AG04450 (cell line): ENCODE results near the gene PLCXD3. TPM values are rescaled to one million over a fixed set of nuclear protein-coding genes. Genes with fewer than 3 reads are reported as not detected.

Experiments
- CTCF ChIA-PET: fragments of 300-600, 350-600 bp; formaldehyde crosslinking; extraction: SDS; loops from one replicate; lab custom pipeline; 2022; ENCODE audit warnings: antibody characterized with exemption, inconsistent platforms; lab: Charles Lee
- POLR2A ChIA-PET: fragments of 350-600 bp; formaldehyde crosslinking; extraction: SDS; loops from one replicate; lab custom pipeline; 2021; ENCODE audit warnings: antibody characterized with exemption, inconsistent platforms; lab: Yijun Ruan, JAX
- DNase-seq: peaks from one replicate; pipeline ENCODE4 v3.0.0-alpha.2; 2011; ENCODE audit warnings: low read depth, low spot score
- H3K27ac ChIP-seq: one replicate; pipeline ENCODE4 v1.5.1; 2012; ENCODE audit warnings: low read depth, low read length, control low read depth
- H3K27me3 ChIP-seq: one replicate; pipeline ENCODE4 v1.6.0; 2012; ENCODE audit warnings: low read length; ENCODE audit not compliant: control insufficient read depth, insufficient read depth
- H3K4me3 ChIP-seq: 2 replicates; pipeline ENCODE4 v1.5.1; 2011; ENCODE audit warnings: mild to moderate bottlenecking, low read depth, low read length, control low read depth
- H3K9me3 ChIP-seq: 2 replicates; pipeline ENCODE4 v1.5.1; 2012; ENCODE audit warnings: low read length; ENCODE audit not compliant: control insufficient read depth, insufficient read depth
- CTCF ChIP-seq: IDR thresholded peaks from 2 replicates; pipeline ENCODE4 v1.5.1; 2011; ENCODE audit warnings: low read depth, low read length, control low read depth, inconsistent platforms
- polyA plus RNA-seq: library from polyadenylated mRNA; depleted of rRNA; stranded (reverse); fragments of >200 nt; gene quantifications from 2 replicates; pipeline ENCODE4 v1.2.3, GENCODE V29; 2011

The PLCXD3 gene
- polyA plus RNA-seq, 1 experiment: 0.02 TPM

- TF ChIP-seq CTCF: no peak
- CTCF ChIA-PET: no interaction called here
Observed at GRCh38 chr5:41403846-41404245, 106.6 kb downstream of the PLCXD3 start.

GRCh38 chr5:41402845-41403244 lies 107.6 kb downstream of the PLCXD3 start:
- CTCF ChIA-PET: no interaction called here
- no peak for DNase-seq

More at GRCh38 chr5:41403846-41404245, 106.6 kb downstream of the PLCXD3 start:
- no peaks in the 10 kb centered on the region for H3K27me3 ChIP-seq
- H3K27ac ChIP-seq: no peak overlapping the region
- POLR2A ChIA-PET: no interaction called here
- no peaks in the 10 kb centered on the region for H3K9me3 ChIP-seq
- no peak overlapping the region for H3K4me3 ChIP-seq
- no peak for DNase-seq

GRCh38 chr5:41399839-41400238 lies 110.6 kb downstream of the PLCXD3 start:
- H3K4me3 ChIP-seq: no peak overlapping the region
- no peak for DNase-seq
- no peaks in the 10 kb centered on the region for H3K9me3 ChIP-seq
- TF ChIP-seq CTCF: no peak
- H3K27me3 ChIP-seq: no peaks in the 10 kb centered on the region
- no peak overlapping the region for H3K27ac ChIP-seq
- POLR2A ChIA-PET: no interaction called here
- CTCF ChIA-PET: interaction anchor here (1.3 kb wide), 1 partner anchor 495 kb away, joined by 5 read pairs; no protein-coding TSS in a partner anchor

More at GRCh38 chr5:41402845-41403244, 107.6 kb downstream of the PLCXD3 start:
- POLR2A ChIA-PET: no interaction called here
- TF ChIP-seq CTCF: no peak
- Histone ChIP-seq H3K9me3 (no peaks in the 10 kb centered on the region), H3K27me3 (no peaks in the 10 kb centered on the region), H3K4me3 (no peak overlapping the region), H3K27ac (no peak overlapping the region)

DNA sequence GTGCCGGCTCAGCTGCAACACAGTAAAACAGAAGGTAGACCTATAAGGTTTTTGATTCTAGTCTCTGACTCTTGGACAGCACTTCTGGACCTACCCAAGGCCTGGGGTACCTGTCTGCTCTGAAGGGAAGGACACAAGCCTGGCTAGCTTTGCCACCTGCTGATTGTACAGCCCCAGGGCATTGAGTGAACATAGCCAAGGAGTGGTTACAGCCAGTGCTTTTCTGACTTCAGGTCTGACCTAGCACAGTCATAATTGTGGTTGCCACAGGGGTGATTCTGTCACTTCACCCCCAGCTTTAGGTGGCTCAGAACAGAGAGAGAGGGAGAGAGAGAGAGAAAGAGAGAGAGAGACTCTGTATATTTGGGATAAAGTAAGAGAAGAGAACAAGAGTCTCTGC lies 118.4 kb downstream of the PLCXD3 start:
- Histone ChIP-seq H3K9me3 (no peaks in the 10 kb centered on the region), H3K27ac (no peak overlapping the region), H3K4me3 (no peak overlapping the region), H3K27me3 (no peaks in the 10 kb centered on the region)
- no peak for DNase-seq
- TF ChIP-seq CTCF: no peak
- CTCF ChIA-PET: no interaction called here
- POLR2A ChIA-PET: no interaction called here

GRCh38 chr5:41374631-41375030 lies 135.8 kb downstream of the PLCXD3 start:
- DNase-seq: no peak
- TF ChIP-seq CTCF: no peak
- no peaks in the 10 kb centered on the region for H3K9me3 ChIP-seq
- ChIA-PET CTCF (no interaction called here), POLR2A (no interaction called here)
- H3K27me3 ChIP-seq: no peaks in the 10 kb centered on the region
- no peak overlapping the region for H3K27ac ChIP-seq
- no peak overlapping the region for H3K4me3 ChIP-seq
